Cerebellar cortex (tissue), 1 donor: Measurements from ENCODE around the gene EHBP1L1.
A peak's percentile ranks its signal among the peaks of the same experiment; 100 is the strongest.
"Not testable (repeated sequence)": the region's sequence is repeated elsewhere in the genome, so short reads cannot be mapped to it uniquely, and the experiment has no call there.

ENCODE experiments used
- DNase-seq: peaks from one replicate; pipeline ENCODE4 v3.0.0-alpha.2; 2015; ENCODE audit warnings: low spot score

The EHBP1L1 gene

DNA sequence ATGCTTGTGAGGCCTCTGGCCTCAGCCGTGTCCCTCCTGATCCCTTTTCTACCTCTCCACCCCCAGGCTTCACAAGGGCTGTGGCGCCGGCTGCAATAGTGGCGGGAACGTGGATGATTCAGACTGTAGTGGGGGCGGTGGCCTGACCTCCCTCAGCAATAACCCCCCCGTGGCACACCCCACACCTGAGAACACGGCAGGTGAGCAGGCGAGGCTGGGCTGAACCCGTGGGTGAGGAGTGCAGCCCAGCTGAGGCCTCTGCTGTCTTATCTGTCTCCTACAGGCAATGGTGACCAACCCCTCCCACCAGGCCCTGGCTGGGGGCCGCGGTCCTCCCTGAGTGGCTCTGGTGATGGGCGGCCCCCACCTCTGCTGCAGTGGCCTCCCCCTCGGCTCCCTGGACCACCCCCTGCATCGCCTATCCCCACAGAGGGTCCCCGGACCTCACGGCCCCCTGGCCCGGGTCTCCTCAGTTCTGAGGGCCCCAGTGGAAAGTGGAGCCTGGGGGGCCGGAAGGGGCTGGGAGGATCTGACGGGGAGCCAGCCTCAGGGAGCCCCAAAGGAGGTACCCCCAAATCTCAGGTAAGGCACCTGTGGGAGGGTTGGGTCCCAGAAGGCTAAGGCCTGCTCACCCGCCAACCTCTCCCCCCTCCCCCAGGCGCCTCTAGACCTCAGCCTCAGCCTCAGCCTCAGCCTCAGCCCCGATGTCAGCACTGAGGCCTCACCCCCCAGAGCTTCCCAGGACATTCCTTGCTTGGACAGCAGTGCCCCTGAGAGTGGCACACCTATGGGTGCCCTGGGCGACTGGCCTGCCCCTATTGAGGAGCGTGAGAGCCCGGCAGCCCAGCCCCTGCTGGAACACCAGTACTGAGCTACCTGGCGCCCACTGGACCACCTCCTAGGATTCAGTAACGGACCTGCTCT is 60.5 kb downstream of the EHBP1L1 start:
- no peak for DNase-seq

DNA sequence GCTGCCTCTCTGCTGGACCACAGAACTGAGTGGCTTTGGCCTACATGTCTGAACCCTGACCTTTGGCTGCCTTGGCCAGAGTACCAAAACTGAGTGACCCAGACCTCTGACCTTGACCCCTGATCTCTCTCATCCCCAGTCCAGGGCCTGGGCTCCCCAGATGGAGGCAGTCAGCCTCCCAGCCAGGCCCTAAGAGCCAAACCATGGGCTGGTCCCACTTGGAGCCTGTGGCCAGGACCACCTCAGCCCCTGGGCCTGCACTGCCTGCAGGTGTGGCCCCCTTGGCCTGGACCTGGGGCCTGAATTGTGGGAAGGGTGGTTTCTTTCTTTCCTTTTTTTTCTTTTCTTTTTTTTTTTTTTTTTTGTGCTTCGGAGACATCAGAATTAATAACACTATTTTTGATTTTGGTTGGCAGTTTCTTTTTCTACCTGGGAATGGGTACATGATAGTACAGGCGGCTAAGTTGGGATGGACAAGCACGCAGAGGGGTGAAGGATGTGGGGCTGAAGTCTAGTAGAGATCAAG is 61.2 kb downstream of the EHBP1L1 start:
- no peak for DNase-seq

DNA sequence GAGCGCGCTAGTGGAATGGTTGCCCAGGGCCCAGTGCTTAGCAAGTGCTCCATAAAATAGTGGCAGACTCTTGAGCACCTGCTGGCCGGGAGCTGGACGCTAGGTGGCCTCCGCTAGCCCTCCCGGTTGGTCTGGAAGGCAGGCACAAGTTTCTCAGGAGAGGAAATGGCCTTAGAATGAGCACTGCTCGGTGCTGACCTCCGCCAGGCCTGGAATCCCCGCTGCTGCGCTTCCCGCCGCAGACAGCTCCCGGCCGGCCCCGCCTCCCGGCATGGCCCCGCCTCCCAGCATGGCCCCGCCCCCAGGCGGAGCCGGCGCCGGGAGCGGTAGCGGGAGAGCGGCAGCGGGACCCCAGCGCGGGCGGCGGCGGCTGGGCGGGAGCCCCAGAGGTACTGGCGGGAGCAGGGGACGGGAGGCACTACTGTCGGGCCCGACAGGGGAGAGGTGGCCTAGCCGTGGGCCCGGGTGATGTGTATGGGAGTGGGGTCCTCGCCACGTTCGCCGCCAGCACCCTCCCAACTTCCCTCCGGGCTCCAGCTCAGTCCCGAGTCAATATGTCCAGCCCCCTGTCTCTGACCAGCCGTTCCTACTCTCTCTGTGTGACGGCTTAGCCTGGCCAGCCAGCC is 62.1 kb downstream of the EHBP1L1 start, which contains the start of gene SIPA1:
Gene SIPA1, plus strand, starts transcription at position 308 of the 626 bp plus-strand sequence. CDS start 2,821 bp downstream, outside the sequence.
- peak; percentile 80 for DNase-seq

DNA sequence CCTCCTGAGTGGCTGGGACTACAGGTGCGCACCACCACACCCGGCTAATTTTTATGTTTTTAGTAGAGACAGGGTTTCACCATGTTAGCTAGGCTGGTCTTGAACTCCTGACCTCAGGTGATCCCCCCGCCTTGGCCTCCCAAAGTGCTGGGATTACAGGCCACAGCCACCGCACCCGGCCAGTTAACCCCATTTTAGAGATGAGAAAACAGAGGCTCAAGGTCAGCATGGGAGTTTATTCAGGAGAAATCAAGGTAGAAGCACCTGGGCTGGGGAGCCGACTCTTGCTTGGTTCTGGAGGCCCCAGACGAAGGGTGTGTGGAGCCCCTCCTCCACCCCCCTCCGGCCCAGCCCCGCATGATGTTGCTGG is 63.4 kb downstream of the EHBP1L1 start:
- DNase-seq: not testable (repeated sequence)

DNA sequence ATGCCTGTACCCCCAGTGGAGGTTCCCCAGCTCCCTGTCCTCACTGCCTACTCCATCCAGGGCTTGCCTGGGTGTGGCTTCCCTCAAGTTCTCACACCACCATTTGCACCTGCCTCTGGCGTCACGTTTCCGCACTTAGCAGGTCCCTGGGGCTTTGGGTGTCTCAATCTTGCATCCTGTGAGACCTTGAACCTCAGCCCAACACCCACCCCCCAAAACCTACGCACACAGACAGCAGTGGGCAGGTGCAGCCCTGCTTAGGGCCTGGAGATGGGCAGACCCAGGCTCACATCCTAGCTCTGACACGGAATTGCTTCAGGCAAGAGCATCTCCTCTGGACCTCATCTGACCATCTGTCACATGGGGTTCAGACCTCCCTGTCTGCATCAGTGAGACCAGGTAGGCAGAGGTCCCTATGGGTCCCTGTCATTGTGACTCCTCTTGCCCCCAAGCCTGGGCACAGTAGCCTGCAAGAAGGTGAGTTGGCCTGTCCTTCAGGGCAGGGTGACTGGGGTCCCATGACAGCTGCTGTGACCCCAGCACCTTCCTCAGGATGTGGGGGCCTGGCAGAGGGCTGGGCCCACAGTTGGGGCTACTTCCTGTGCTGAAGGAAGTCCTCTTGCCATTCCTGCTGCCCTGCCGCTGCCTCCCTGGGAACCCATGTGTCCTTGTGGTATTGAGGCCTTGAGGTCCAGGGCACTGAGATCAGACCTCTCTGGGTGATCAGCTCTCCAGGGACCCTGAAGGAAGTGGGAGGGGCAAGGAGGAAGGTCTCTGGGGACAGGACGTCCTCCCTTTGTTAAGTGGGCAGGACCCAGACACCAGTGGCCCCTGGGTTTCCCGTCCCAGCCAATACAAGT is 64.0 kb downstream of the EHBP1L1 start:
- DNase-seq: no peak

DNA sequence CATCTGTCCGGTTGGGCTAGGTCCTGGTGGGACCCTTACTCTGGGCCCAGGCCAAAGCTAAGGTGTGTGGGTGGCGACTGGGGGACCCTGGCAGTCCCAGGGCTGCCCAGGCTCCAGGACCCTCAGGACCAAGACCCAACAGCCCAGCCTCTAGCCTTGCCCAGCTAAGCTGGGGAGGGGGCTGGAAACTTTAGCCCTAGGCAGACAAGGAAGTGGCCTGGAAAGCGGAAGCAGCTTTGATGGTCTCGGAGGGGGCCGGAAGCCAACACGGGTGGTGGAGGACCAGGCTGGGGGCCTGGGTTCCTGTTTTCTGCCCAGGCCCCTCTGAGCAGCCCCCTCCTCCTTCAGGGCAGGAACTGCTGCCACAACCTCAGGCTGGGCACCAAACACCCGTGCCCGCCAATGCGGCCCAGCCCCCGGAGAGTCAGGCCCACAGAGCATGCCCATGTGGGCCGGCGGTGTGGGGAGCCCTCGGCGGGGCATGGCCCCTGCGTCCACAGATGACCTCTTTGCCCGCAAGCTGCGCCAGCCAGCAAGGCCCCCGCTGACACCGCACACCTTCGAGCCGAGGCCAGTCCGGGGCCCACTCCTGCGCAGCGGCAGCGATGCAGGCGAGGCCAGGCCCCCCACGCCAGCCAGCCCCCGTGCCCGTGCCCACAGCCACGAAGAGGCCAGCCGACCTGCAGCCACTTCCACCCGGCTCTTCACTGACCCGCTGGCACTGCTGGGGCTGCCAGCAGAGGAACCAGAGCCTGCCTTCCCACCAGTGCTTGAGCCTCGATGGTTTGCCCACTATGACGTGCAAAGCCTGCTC is 64.8 kb downstream of the EHBP1L1 start:
- DNase-seq: no peak

DNA sequence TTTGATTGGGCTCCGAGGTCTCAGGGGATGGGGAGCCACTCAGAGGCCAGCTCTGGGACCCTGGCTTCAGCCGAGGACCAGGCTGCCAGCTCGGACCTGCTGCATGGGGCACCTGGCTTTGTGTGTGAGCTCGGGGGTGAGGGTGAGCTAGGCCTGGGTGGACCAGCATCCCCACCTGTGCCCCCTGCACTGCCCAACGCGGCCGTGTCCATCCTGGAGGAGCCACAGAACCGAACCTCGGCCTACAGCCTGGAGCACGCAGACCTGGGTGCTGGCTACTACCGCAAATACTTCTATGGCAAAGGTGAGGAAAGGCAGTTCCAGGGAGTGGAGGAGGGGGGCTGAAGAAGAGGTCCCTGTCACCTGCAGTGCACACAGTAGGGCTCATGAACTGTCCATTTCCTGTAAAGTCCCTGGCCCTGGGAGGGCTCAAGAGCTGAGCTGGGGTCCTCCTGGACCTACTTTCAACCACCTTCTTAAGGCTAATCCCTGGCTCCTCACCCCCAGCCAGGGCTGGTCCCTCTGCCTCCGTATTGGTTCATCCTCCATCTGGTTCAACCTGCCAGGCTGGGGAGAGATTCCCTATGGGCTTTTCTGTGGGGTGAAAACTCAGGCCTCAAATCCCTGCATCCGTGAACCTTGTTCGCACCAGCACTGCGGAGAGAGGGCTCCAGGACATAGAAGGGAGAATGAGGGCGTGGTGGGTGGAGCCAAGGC is 65.6 kb downstream of the EHBP1L1 start:
- no peak for DNase-seq
